ENCODE data around the gene ADAMTSL3. TPM values are rescaled to one million over a fixed set of nuclear protein-coding genes. Genes with fewer than 3 reads are reported as not detected.

ADAMTSL3 gene
- total RNA-seq, 1 experiment from 2014 or later: 1.8 TPM

DNA sequence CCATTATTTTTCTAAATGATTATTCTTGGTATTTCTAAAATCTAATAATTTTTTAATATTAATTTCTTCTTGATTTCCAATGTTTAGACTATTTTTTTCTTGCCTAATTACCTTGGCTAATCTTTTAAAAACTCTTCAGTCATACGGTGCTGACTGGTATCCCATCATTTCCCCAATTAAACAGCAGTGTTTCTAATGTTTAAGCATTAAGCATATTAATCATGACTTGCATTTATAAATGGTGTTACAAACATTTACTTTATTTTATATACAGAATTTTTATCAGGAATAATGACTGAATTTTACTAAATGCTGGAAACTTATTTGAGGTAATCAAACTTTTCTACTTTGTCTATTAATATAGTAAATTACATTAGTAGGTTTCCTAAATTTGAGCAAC lies 199.3 kb downstream of the ADAMTSL3 start (continued):
- TF ChIP-seq, protein P1, sequence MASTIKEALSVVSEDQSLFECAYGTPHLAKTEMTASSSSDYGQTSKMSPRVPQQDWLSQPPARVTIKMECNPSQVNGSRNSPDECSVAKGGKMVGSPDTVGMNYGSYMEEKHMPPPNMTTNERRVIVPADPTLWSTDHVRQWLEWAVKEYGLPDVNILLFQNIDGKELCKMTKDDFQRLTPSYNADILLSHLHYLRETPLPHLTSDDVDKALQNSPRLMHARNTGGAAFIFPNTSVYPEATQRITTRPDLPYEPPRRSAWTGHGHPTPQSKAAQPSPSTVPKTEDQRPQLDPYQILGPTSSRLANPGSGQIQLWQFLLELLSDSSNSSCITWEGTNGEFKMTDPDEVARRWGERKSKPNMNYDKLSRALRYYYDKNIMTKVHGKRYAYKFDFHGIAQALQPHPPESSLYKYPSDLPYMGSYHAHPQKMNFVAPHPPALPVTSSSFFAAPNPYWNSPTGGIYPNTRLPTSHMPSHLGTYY (CRISPR knock-in tag; IDR thresholded peaks at IDR 0.05): no peak
- no peak for TF ChIP-seq FOXP1 (CRISPR knock-in tag; IDR thresholded peaks at IDR 0.05; ENCODE audit: borderline replicate concordance)
- TF ChIP-seq HMGA2 (CRISPR knock-in tag; IDR thresholded peaks at IDR 0.05): no peak
- no peak for TF ChIP-seq ZNF671 (CRISPR knock-in tag; IDR thresholded peaks at IDR 0.05)
- TF ChIP-seq, protein P2, sequence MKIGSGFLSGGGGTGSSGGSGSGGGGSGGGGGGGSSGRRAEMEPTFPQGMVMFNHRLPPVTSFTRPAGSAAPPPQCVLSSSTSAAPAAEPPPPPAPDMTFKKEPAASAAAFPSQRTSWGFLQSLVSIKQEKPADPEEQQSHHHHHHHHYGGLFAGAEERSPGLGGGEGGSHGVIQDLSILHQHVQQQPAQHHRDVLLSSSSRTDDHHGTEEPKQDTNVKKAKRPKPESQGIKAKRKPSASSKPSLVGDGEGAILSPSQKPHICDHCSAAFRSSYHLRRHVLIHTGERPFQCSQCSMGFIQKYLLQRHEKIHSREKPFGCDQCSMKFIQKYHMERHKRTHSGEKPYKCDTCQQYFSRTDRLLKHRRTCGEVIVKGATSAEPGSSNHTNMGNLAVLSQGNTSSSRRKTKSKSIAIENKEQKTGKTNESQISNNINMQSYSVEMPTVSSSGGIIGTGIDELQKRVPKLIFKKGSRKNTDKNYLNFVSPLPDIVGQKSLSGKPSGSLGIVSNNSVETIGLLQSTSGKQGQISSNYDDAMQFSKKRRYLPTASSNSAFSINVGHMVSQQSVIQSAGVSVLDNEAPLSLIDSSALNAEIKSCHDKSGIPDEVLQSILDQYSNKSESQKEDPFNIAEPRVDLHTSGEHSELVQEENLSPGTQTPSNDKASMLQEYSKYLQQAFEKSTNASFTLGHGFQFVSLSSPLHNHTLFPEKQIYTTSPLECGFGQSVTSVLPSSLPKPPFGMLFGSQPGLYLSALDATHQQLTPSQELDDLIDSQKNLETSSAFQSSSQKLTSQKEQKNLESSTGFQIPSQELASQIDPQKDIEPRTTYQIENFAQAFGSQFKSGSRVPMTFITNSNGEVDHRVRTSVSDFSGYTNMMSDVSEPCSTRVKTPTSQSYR (CRISPR knock-in tag; IDR thresholded peaks at IDR 0.05): no peak
- TF ChIP-seq, protein P3, sequence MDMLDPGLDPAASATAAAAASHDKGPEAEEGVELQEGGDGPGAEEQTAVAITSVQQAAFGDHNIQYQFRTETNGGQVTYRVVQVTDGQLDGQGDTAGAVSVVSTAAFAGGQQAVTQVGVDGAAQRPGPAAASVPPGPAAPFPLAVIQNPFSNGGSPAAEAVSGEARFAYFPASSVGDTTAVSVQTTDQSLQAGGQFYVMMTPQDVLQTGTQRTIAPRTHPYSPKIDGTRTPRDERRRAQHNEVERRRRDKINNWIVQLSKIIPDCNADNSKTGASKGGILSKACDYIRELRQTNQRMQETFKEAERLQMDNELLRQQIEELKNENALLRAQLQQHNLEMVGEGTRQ (CRISPR knock-in tag; IDR thresholded peaks at IDR 0.05): no peak
- TF ChIP-seq, protein P4, sequence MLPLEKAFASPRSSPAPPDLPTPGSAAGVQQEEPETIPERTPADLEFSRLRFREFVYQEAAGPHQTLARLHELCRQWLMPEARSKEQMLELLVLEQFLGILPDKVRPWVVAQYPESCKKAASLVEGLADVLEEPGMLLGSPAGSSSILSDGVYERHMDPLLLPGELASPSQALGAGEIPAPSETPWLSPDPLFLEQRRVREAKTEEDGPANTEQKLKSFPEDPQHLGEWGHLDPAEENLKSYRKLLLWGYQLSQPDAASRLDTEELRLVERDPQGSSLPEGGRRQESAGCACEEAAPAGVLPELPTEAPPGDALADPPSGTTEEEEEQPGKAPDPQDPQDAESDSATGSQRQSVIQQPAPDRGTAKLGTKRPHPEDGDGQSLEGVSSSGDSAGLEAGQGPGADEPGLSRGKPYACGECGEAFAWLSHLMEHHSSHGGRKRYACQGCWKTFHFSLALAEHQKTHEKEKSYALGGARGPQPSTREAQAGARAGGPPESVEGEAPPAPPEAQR (CRISPR knock-in tag; IDR thresholded peaks at IDR 0.05): no peak
- no peak for TF ChIP-seq JAZF1 (CRISPR knock-in tag; IDR thresholded peaks at IDR 0.05)

DNA sequence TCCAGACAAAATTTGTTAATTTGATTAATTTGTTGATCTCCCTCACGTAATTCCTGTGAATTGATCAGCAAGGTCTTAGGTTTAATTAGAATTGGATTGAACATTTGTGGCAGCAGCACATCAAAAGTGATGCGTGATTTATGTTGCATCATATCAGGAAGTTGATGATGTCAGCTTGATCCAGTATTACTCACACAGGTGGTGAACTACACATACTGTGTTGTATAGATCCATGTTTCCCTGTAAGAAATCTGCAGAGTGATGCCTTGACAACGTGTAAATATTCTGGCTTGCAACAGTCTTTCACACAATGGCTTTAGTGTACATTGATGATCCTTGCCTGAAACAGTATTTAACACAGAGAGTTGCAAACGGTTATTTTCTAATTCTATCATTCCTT lies 200.4 kb downstream of the ADAMTSL3 start:
- POLR2A ChIA-PET: no interaction called here
- ATAC-seq (no peak), DNase-seq (ENCODE audit: low spot score) (no peak)
- Mint-ChIP-seq H3K4me3 (no peak overlapping the region), H3K27ac (no peak overlapping the region), H3K4me1 (no peaks in the 10 kb centered on the region), H3K36me3 (no peaks in the 10 kb centered on the region), H3K27me3 (ENCODE audit: low read depth) (no peaks in the 10 kb centered on the region), H3K9me3 (no peaks in the 10 kb centered on the region)
- TF ChIP-seq CREB1 (CRISPR knock-in tag; IDR thresholded peaks at IDR 0.05): no peak
- no peak for TF ChIP-seq IRF2 (CRISPR knock-in tag; IDR thresholded peaks at IDR 0.05; ENCODE audit: borderline replicate concordance, low read depth)
- TF ChIP-seq, protein P5, sequence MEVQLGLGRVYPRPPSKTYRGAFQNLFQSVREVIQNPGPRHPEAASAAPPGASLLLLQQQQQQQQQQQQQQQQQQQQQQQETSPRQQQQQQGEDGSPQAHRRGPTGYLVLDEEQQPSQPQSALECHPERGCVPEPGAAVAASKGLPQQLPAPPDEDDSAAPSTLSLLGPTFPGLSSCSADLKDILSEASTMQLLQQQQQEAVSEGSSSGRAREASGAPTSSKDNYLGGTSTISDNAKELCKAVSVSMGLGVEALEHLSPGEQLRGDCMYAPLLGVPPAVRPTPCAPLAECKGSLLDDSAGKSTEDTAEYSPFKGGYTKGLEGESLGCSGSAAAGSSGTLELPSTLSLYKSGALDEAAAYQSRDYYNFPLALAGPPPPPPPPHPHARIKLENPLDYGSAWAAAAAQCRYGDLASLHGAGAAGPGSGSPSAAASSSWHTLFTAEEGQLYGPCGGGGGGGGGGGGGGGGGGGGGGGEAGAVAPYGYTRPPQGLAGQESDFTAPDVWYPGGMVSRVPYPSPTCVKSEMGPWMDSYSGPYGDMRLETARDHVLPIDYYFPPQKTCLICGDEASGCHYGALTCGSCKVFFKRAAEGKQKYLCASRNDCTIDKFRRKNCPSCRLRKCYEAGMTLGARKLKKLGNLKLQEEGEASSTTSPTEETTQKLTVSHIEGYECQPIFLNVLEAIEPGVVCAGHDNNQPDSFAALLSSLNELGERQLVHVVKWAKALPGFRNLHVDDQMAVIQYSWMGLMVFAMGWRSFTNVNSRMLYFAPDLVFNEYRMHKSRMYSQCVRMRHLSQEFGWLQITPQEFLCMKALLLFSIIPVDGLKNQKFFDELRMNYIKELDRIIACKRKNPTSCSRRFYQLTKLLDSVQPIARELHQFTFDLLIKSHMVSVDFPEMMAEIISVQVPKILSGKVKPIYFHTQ (CRISPR knock-in tag; IDR thresholded peaks at IDR 0.05): no peak
- TF ChIP-seq ZNF138 (CRISPR knock-in tag; conservative IDR thresholded peaks at IDR 0.05): no peak
- CTCF ChIA-PET: no interaction called here

DNA sequence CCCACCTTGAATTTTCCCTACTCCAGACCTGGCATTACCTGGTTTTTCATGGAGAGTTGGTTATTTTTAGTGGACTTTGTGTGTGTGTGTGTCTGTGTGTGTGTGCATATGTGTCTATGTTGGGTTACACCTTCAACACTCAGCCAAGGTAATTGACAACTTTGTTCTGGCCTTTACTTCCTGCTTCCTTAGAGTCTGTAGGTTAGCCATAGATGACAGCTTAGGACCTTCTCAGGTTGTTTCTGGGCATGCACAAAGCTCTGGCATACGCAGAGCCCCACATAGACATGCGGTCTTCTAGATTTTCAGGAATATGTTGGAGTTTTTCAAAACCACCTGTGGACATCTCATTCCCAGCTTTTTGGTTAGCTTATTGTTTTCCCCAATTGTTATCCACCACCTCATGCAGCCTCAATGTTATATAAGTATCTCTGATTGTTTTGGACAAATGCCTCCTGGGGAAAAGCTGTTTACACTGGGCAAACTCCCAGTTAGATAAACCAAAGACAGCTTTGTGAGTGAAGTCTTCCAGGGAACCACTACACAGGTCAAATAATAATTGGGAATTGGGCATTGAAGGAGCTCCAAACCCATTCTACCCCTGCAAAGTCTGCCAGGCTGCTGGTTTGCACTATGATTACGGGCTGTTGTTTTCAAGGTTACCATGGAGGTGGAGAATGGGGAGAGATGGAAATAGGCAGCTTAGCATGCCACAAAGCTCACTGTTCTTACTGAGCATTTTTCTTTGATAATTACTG lies 201.2 kb downstream of the ADAMTSL3 start:
- CTCF ChIA-PET: interaction anchor here (0.9 kb wide), 1 partner anchor 180 kb away, joined by 6 read pairs; no protein-coding TSS in a partner anchor
- POLR2A ChIA-PET: no interaction called here
- TF ChIP-seq NFYB (CRISPR knock-in tag; conservative IDR thresholded peaks at IDR 0.05; ENCODE audit: low read depth) (no peak), ETV6 (CRISPR knock-in tag; IDR thresholded peaks at IDR 0.05) (no peak), OVOL2 (CRISPR knock-in tag; IDR thresholded peaks at IDR 0.05; ENCODE audit: borderline replicate concordance) (no peak), RORB (CRISPR knock-in tag; IDR thresholded peaks at IDR 0.05) (no peak), TEAD1 (CRISPR knock-in tag; IDR thresholded peaks at IDR 0.05) (no peak)
- TF ChIP-seq, protein P6, sequence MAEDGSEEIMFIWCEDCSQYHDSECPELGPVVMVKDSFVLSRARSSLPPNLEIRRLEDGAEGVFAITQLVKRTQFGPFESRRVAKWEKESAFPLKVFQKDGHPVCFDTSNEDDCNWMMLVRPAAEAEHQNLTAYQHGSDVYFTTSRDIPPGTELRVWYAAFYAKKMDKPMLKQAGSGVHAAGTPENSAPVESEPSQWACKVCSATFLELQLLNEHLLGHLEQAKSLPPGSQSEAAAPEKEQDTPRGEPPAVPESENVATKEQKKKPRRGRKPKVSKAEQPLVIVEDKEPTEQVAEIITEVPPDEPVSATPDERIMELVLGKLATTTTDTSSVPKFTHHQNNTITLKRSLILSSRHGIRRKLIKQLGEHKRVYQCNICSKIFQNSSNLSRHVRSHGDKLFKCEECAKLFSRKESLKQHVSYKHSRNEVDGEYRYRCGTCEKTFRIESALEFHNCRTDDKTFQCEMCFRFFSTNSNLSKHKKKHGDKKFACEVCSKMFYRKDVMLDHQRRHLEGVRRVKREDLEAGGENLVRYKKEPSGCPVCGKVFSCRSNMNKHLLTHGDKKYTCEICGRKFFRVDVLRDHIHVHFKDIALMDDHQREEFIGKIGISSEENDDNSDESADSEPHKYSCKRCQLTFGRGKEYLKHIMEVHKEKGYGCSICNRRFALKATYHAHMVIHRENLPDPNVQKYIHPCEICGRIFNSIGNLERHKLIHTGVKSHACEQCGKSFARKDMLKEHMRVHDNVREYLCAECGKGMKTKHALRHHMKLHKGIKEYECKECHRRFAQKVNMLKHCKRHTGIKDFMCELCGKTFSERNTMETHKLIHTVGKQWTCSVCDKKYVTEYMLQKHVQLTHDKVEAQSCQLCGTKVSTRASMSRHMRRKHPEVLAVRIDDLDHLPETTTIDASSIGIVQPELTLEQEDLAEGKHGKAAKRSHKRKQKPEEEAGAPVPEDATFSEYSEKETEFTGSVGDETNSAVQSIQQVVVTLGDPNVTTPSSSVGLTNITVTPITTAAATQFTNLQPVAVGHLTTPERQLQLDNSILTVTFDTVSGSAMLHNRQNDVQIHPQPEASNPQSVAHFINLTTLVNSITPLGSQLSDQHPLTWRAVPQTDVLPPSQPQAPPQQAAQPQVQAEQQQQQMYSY (CRISPR knock-in tag; IDR thresholded peaks at IDR 0.05): no peak
- TF ChIP-seq, protein P7, sequence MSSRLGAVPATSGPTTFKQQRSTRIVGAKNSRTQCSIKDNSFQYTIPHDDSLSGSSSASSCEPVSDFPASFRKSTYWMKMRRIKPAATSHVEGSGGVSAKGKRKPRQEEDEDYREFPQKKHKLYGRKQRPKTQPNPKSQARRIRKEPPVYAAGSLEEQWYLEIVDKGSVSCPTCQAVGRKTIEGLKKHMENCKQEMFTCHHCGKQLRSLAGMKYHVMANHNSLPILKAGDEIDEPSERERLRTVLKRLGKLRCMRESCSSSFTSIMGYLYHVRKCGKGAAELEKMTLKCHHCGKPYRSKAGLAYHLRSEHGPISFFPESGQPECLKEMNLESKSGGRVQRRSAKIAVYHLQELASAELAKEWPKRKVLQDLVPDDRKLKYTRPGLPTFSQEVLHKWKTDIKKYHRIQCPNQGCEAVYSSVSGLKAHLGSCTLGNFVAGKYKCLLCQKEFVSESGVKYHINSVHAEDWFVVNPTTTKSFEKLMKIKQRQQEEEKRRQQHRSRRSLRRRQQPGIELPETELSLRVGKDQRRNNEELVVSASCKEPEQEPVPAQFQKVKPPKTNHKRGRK (CRISPR knock-in tag; IDR thresholded peaks at IDR 0.05; ENCODE audit: borderline replicate concordance): no peak

More for the DNA sequence above, 201.2 kb downstream of the ADAMTSL3 start:
- Mint-ChIP-seq H3K4me3 (no peak overlapping the region), H3K36me3 (peaks cover 4% of the 10 kb centered on the region), H3K27ac (no peak overlapping the region), H3K9me3 (peaks cover 4% of the 10 kb centered on the region), H3K4me1 (no peaks in the 10 kb centered on the region), H3K27me3 (ENCODE audit: low read depth) (no peaks in the 10 kb centered on the region)
- DNase-seq (ENCODE audit: low spot score) (no peak), ATAC-seq (no peak)
